GM19238 (cell line): ENCODE data around the gene CDHR3.
"Not testable (repeated sequence)": the region's sequence is repeated elsewhere in the genome, so short reads cannot be mapped to it uniquely, and the experiment has no call there.

Source experiments
- DNase-seq: peaks from one replicate; pipeline ENCODE4 v3.0.0; 2011; ENCODE audit warnings: low spot score; ENCODE audit not compliant: insufficient read length

The CDHR3 gene

DNA sequence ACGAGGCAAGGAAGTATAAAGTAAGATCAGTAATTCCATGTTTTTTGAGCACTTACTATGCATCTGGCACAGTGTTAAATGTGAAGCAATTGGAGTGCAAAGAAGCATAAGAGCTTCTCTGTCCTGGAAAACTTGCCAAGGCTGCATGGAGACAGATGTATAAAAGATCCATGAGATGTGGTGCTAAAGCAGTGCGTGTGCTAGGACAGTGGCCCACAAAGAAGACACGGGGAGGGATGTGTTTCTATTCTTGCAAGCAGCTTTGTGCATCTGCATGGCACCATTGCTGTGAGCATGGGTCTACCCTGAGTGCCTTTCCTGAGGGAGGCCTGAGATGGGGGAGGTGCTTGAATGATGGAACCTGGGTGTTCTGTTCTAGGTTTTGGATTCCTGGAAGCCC is 5.1 kb upstream of the CDHR3 start:
- no peak for DNase-seq

DNA sequence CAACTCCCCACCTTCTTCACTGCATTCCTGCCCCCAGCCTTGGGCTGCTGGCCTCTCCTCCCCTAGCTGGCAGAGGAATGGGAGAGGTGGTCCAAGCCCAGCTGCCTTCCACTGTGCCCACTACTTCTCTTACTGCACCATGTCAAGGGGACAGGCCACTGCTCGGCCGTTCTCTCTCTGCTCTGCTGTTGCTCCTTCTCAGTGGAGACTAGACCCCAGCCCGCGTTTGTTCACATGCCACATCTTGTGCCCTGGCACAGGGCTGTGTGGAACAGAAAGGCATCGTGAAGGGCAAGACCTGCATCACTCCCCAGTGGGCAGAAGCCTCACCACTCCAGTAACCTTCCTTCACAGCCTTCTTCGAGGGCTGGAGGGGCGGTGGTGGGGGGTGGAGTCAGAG is 711 bp upstream of the CDHR3 start:
- DNase-seq: no peak

DNA sequence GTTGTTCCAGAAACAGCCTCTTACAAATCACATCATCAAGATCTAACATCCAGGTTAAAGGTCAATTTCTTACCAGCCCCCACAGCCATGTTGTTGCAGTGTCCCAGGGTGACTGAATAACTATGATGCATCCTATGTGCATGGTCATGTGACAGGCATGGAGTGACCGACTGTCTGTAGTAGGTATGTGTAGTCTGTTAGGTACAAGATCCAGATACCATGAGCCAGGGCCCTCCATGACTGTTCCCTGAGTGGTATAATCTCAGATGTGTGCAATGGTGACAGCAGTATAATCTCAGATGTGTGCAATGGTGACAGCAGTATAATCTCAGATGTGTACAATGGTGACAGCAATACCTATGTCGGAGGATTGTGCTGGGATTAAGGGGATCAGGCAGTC is 8.8 kb downstream of the CDHR3 start:
- no peak for DNase-seq

GRCh38 chr7:105972276-105972675 is 9.2 kb downstream of the CDHR3 start:
- DNase-seq: no peak

- no peak for DNase-seq
Observed at GRCh38 chr7:105974471-105974870, 11.4 kb downstream of the CDHR3 start.

GRCh38 chr7:105975770-105976417 is 12.8 kb downstream of the CDHR3 start:
- DNase-seq: no peak

DNA sequence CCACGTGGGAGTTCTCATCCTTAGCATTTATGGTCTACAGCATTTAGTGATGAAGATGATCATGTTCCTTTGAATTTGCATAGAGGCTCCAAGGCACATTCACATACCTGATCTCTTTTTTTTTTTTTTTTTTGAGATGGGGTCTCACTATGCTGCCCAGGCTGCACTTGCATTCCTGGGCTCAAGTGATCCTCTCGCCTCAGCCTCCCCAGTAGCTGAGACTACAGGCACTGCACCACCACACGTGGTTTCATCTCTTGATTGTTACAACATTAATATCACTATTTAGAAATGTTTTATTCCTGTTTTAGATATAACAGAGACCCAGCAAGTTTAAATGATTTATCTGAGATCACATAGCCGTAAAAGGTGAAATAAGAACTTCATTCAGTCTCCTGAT is 13.8 kb downstream of the CDHR3 start:
- no peak for DNase-seq

GRCh38 chr7:105978035-105978434 is 15.0 kb downstream of the CDHR3 start:
- no peak for DNase-seq

DNA sequence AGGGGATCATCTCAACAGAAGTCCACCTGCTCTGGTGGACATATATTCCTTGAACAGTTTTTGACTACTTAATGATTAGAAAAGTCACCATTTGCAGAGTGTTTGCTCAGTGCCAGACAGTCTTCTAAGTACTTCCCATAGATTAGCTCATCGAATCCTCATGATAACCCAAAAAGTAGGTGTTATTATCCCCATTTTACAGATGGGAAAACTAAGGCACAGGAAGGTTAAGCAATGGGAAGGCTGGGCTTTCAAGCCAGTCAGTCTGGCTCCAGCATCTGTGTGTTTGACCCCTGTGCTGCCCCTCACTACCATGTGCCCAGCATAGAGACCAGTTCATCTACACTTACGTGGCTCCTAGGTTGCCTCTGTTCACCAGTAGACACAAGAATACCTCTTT is 15.9 kb downstream of the CDHR3 start:
- DNase-seq: no peak

DNA sequence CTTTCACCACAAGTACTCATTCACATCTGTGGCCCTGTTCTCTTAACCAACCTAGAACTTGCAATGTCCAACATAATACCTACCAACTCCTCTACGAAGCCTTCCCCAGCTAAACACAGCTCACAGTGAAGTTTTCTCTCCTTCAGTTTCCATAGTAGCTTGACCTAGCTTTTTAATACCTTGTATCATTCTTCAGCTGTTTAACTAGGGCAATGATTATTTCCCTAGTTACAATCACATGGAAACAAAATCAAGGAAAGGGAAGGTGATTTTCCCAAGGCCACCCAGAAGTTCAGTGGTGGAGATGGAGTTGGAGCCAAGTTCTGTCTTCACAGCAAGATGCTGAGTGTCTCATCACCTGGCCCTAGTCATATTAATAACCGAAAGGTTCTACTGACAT is 16.3 kb downstream of the CDHR3 start:
- no peak for DNase-seq

- DNase-seq: no peak
Observed at GRCh38 chr7:105980645-105981396, 17.8 kb downstream of the CDHR3 start.

- no peak for DNase-seq
Observed at GRCh38 chr7:105982388-105982787, 19.3 kb downstream of the CDHR3 start.

- DNase-seq: not testable (repeated sequence)
Observed at GRCh38 chr7:105984808-105985207, 21.7 kb downstream of the CDHR3 start.

GRCh38 chr7:105985229-105985628 is 22.2 kb downstream of the CDHR3 start:
- no peak for DNase-seq

GRCh38 chr7:105985672-105986215 is 22.7 kb downstream of the CDHR3 start:
- no peak for DNase-seq

DNA sequence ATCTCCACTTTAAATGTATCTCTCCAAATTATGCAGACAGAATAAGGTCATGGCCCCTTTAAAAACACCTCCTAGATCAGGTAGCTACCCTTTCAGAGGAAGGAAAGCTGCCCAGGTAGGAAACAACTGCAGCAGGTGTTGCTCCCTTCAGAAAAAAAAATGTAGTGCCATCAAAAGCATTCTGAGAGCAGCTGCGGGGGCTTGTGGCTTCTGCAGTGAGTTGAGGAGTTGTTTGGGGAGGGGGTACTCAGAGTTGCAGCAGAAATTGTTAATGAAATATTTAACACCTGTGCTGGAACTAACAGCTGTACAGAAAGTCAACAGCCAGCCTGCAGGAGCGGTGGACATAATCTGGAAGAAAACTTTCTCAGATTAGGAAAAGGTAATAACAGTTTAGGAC is 24.0 kb downstream of the CDHR3 start:
- DNase-seq: no peak

GRCh38 chr7:105988276-105988675 is 25.2 kb downstream of the CDHR3 start:
- no peak for DNase-seq

DNA sequence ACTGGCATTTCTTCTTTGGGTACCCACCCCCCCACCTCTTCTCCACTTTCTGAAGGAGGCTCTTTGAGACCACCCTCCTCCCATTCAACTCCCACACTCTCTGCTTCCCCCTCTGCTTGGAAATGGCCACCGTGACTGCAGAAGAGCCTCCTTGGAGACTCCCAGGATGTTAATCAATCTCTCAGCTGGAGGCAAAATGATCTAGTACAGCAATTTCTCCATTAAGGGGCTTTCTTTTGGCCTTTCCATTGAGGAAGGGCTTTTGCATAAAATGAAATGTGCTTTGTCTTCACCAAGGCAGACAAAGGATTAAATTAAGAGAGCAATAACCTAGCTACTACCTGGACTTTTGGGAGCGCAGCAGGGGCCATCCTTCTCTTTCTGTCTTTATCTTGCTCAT is 26.1 kb downstream of the CDHR3 start:
- DNase-seq: no peak

- DNase-seq: no peak
Observed at GRCh38 chr7:105989686-105990085, 26.6 kb downstream of the CDHR3 start.

DNA sequence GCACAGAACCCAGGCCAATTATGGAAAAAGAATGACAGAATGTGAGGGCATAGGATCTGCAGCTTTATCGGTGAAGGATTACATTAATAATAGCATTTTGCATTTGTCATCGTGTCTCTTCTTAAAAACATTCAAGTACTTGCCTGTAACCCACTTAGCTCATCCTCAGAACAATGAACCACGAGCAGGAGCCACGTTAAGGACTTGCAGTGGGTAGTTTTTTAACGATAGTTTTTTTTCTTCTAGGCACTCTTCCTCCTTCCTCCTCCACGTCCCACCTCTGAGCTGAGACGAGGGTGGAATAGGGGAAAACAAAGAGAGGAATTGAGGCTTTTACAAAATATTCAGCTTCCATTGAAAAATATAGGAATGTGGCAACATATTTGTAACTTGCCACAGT is 27.1 kb downstream of the CDHR3 start:
- no peak for DNase-seq

GRCh38 chr7:105990727-105991453 is 27.8 kb downstream of the CDHR3 start:
- no peak for DNase-seq

DNA sequence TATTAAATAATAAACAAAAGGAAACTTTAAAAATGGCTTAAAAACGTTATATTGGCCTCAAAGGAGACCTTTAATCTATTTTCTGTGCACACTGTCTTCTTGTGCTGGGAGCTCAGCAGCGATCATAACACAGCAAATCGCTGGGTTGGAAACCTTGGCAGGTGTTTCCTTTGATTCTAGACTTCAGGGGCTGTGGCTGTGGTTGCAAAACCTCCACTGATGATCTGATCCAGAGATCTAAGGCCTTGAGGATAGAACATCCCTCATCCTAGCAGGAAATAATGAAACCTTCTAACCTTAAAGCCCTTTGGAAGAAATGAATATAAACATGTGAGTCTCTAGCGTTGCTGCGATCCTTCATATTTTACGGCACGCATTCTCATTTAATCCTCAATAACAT is 29.8 kb downstream of the CDHR3 start:
- no peak for DNase-seq
